Fibroblast of skin of scalp (primary cell): ENCODE measurements around the gene LOC128125822.
A peak's percentile ranks its signal among the peaks of the same experiment; 100 is the strongest.
"Not testable (repeated sequence)": the region's sequence is repeated elsewhere in the genome, so short reads cannot be mapped to it uniquely, and the experiment has no call there.

Experiments
- DNase-seq: peaks from one replicate; pipeline ENCODE4 v3.0.0-alpha.2; 2013

The LOC128125822 gene

GRCh38 chr6:63584125-63584514 lies 11.8 kb downstream of the LOC128125822 start:
- DNase-seq = no peak

GRCh38 chr6:63584566-63584965 lies 12.3 kb downstream of the LOC128125822 start:
- no peak for DNase-seq

GRCh38 chr6:63585652-63586051 lies 13.4 kb downstream of the LOC128125822 start:
- DNase-seq = not testable (repeated sequence)

GRCh38 chr6:63589952-63590411 lies 17.7 kb downstream of the LOC128125822 start:
- no peak for DNase-seq

GRCh38 chr6:63592886-63593285 lies 20.6 kb downstream of the LOC128125822 start:
- no peak for DNase-seq

- DNase-seq = peak; percentile 31
Measured at GRCh38 chr6:63597141-63598048, 25.1 kb downstream of the LOC128125822 start.

- DNase-seq = peak; percentile 60
Measured at GRCh38 chr6:63598049-63599036, 26.1 kb downstream of the LOC128125822 start.

GRCh38 chr6:63599243-63599642 lies 27.0 kb downstream of the LOC128125822 start:
- no peak for DNase-seq

GRCh38 chr6:63600136-63600535 lies 27.9 kb downstream of the LOC128125822 start:
- no peak for DNase-seq

- no peak for DNase-seq
Measured at GRCh38 chr6:63609231-63609630, 37.0 kb downstream of the LOC128125822 start.

GRCh38 chr6:63610944-63611343 lies 38.7 kb downstream of the LOC128125822 start:
- no peak for DNase-seq

- DNase-seq = no peak
Measured at GRCh38 chr6:63611560-63611959, 39.3 kb downstream of the LOC128125822 start.

GRCh38 chr6:63615590-63615989 lies 43.3 kb downstream of the LOC128125822 start:
- DNase-seq = no peak
